GM12878 (cell line): ENCODE results near the gene RHBDD3.

Experiments
- BRCA1 ChIP-seq: IDR thresholded peaks from 2 replicates; pipeline ENCODE4 v1.6.1; 2011; ENCODE audit warnings: low read depth, low read length, improper control_type of control experiment
- CEBPB ChIP-seq, 2 experiments: fragments of 150-350 bp in 1 of 2; IDR thresholded peaks; 2 replicates each; pipeline ENCODE4 v1.6.1; 2012 to 2014; ENCODE audit warnings: low read depth in 2 of 2, low read length in 2 of 2, borderline replicate concordance in 1 of 2, inconsistent platforms in 1 of 2
- HDAC2 ChIP-seq: fragments of 200-600 bp; sonication (generic); IDR thresholded peaks from 2 replicates; pipeline ENCODE4 v1.6.1; 2017
- POLR2AphosphoS5 ChIP-seq: IDR thresholded peaks from 2 replicates; pipeline ENCODE4 v1.6.1; 2011; ENCODE audit warnings: mild to moderate bottlenecking, low read length, inconsistent platforms
- RFX5 ChIP-seq: IDR thresholded peaks from 2 replicates; pipeline ENCODE4 v1.6.1; 2011; ENCODE audit warnings: low read depth, low read length, improper control_type of control experiment
- SP1 ChIP-seq: IDR thresholded peaks from one replicate; pipeline ENCODE4 v1.6.1; 2011; ENCODE audit warnings: low read depth, low read length
- ZNF384 ChIP-seq: IDR thresholded peaks from 2 replicates; pipeline ENCODE4 v1.6.1; 2012; ENCODE audit warnings: low read depth, mild to moderate bottlenecking, low read length, improper control_type of control experiment, borderline replicate concordance

DNA sequence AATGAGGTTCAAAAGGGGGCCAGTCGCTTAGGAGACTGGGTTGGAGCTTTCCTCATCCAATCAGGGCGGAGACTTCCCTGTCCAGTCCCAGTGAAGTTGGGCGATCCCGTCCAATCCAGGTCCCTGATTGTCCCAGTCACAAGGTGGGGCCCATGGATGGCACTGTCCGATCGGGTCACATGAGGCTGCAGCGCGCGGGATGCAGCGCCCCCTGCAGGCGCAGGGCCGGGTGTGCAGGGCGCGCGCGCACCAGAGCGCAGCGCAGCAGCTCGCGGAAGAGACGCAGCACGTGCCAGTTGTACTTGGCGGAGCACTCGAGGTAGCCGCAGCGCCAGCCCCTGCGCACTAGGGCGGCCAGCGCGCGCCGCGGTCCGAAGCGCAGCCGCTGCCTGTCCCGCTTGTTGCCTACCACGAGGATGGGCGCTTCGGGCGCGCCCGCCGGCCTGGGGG lies 45.4 kb upstream of the RHBDD3 start:
- no peak for TF ChIP-seq POLR2AphosphoS5
- TF ChIP-seq HDAC2 = no peak
- no peak for TF ChIP-seq BRCA1
- TF ChIP-seq CEBPB (IDR thresholded peaks at IDR 0.05; ENCODE audit: borderline replicate concordance in 1 of 2, low read depth in 2 of 2, low read length in 2 of 2) = no peak
- no peak for TF ChIP-seq ZNF384
- no peak for TF ChIP-seq SP1
- no peak for TF ChIP-seq RFX5
